ENCODE data around the gene SERPINA3. TPM values are rescaled to one million over a fixed set of nuclear protein-coding genes. Genes with fewer than 3 reads are reported as not detected.

SERPINA3 gene
- total and polyA plus RNA-seq, 10 of the 15 experiments (the other 5 are each of a cell fraction or from before 2014, with no cell fraction given), result 2.2 TPM; not detected in 9

GRCh38 chr14:94640721-94641631 lies 28.8 kb downstream of the SERPINA3 start:
- no TSS peak for BruUV-seq (replicated peaks)
- WGBS (ENCODE audit: insufficient coverage, insufficient replicate concordance, low lambda C conversion rate, missing lambda C conversion rate), result 30% methylated on average over 10 of the region's 10 CpGs
- H3K4me3 ChIP-seq, result no peak overlapping the region

DNA sequence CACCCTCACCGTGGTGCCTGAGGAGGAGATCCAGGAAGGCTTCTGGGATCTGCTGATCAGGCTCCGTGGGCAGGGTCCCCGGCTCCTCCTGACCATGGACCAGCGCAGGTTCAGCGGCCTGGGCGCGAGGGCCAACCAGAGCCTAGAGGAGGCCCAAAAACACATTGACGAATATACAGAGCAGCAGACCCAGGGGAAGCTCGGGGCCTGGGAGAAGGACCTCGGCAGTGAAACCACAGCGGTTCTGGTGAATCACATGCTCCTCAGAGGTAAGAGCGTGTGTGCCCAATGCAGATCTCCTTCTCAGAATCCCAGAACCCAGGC lies 29.4 kb downstream of the SERPINA3 start:
- H3K4me2 ChIP-seq (ENCODE audit: control insufficient read depth, insufficient read depth), result no peak overlapping the region
- no peaks in the 10 kb centered on the region for H3K79me2 ChIP-seq (ENCODE audit: control insufficient read depth, insufficient read depth, low read length)
- intact Hi-C loops (cut with micrococcal nuclease; ENCODE audit: unreplicated experiment) (no loop called here), in situ Hi-C loops (cut with MboI) (no loop called here)
- H4K20me1 ChIP-seq (ENCODE audit: control insufficient read depth, insufficient read depth), result no peaks in the 10 kb centered on the region
- FAIRE-seq (no peak), DNase-seq (ENCODE audit: low read depth, low spot score) (no peak), ATAC-seq (no peak)
- RAD21 ChIA-PET (ENCODE audit: unreplicated experiment), result no interaction called here
- H3K27ac ChIP-seq (ENCODE audit: control insufficient read depth, insufficient read depth), result no peak overlapping the region
- no peaks in the 10 kb centered on the region for H3K9me3 ChIP-seq (replicated peaks; ENCODE audit: control insufficient read depth, insufficient read depth, low read length)
- H3K36me3 ChIP-seq (ENCODE audit: control insufficient read depth in 2 of 2, insufficient read depth in 2 of 2, low read length in 1 of 2), result no peaks in the 10 kb centered on the region
- POLR2A ChIA-PET, result no interaction called here
- SMC1A ChIA-PET (ENCODE audit: uncharacterized antibody, unreplicated experiment), result no interaction called here
- H2AFZ ChIP-seq (ENCODE audit: control insufficient read depth, low read depth, low read length), result no peak overlapping the region
- H3K9ac ChIP-seq (ENCODE audit: control insufficient read depth, insufficient read depth, low read length), result no peak overlapping the region
- CTCF ChIA-PET, result no interaction called here
- 51% methylated on average over 9 of the region's 12 CpGs for WGBS (ENCODE audit: insufficient coverage, insufficient replicate concordance, low lambda C conversion rate, missing lambda C conversion rate)
- no peaks in the 10 kb centered on the region for H3K27me3 ChIP-seq (replicated peaks in 1 of 2; ENCODE audit: control insufficient read depth in 2 of 2, insufficient read depth in 2 of 2, low read length in 1 of 2)
- H3K4me3 ChIP-seq, result no peak overlapping the region
- no peaks in the 10 kb centered on the region for H3K4me1 ChIP-seq (ENCODE audit: control insufficient read depth, insufficient read depth, low read length)
- BruUV-seq (replicated peaks), result no TSS peak
- TF ChIP-seq MEF2B (IDR thresholded peaks at IDR 0.05; ENCODE audit: partially characterized antibody, poor library complexity, severe bottlenecking) (no peak), TARDBP (IDR thresholded peaks at IDR 0.05; ENCODE audit: borderline replicate concordance) (no peak), CEBPB (IDR thresholded peaks at IDR 0.05; ENCODE audit: borderline replicate concordance in 1 of 2, low read depth in 2 of 2, low read length in 2 of 2) (no peak), YBX1 (IDR thresholded peaks at IDR 0.05) (no peak), SIX5 (IDR thresholded peaks at IDR 0.05; ENCODE audit: low read depth, low read length, severe bottlenecking) (no peak), STAT1 (conservative IDR thresholded peaks at IDR 0.05) (no peak), PML (IDR thresholded peaks at IDR 0.05; ENCODE audit: low read length) (no peak), ZZZ3 (IDR thresholded peaks at IDR 0.05; ENCODE audit: control insufficient read depth, insufficient read length, low read depth) (no peak), CREB1 (IDR thresholded peaks at IDR 0.05; ENCODE audit: low read depth) (no peak), ETV6 (conservative IDR thresholded peaks at IDR 0.05 in 1 of 2, IDR thresholded peaks at IDR 0.05 in 1 of 2; ENCODE audit: borderline replicate concordance in 1 of 2, low read depth in 1 of 2) (no peak)
- TF ChIP-seq, protein P1, sequence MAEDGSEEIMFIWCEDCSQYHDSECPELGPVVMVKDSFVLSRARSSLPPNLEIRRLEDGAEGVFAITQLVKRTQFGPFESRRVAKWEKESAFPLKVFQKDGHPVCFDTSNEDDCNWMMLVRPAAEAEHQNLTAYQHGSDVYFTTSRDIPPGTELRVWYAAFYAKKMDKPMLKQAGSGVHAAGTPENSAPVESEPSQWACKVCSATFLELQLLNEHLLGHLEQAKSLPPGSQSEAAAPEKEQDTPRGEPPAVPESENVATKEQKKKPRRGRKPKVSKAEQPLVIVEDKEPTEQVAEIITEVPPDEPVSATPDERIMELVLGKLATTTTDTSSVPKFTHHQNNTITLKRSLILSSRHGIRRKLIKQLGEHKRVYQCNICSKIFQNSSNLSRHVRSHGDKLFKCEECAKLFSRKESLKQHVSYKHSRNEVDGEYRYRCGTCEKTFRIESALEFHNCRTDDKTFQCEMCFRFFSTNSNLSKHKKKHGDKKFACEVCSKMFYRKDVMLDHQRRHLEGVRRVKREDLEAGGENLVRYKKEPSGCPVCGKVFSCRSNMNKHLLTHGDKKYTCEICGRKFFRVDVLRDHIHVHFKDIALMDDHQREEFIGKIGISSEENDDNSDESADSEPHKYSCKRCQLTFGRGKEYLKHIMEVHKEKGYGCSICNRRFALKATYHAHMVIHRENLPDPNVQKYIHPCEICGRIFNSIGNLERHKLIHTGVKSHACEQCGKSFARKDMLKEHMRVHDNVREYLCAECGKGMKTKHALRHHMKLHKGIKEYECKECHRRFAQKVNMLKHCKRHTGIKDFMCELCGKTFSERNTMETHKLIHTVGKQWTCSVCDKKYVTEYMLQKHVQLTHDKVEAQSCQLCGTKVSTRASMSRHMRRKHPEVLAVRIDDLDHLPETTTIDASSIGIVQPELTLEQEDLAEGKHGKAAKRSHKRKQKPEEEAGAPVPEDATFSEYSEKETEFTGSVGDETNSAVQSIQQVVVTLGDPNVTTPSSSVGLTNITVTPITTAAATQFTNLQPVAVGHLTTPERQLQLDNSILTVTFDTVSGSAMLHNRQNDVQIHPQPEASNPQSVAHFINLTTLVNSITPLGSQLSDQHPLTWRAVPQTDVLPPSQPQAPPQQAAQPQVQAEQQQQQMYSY (CRISPR knock-in tag; IDR thresholded peaks at IDR 0.05), result no peak

More at GRCh38 chr14:94640721-94641631, 28.8 kb downstream of the SERPINA3 start:
- intact Hi-C loops (cut with micrococcal nuclease; ENCODE audit: unreplicated experiment) (no loop called here), in situ Hi-C loops (cut with MboI) (no loop called here)
- ChIA-PET RAD21 (ENCODE audit: unreplicated experiment) (no interaction called here), POLR2A (no interaction called here), CTCF (no interaction called here), SMC1A (ENCODE audit: uncharacterized antibody, unreplicated experiment) (no interaction called here)
- Histone ChIP-seq H2AFZ (ENCODE audit: control insufficient read depth, low read depth, low read length) (no peak overlapping the region), H3K27me3 (replicated peaks in 1 of 2; ENCODE audit: control insufficient read depth in 2 of 2, insufficient read depth in 2 of 2, low read length in 1 of 2) (no peaks in the 10 kb centered on the region), H3K4me2 (ENCODE audit: control insufficient read depth, insufficient read depth) (no peak overlapping the region), H3K9me3 (replicated peaks; ENCODE audit: control insufficient read depth, insufficient read depth, low read length) (no peaks in the 10 kb centered on the region), H3K27ac (ENCODE audit: control insufficient read depth, insufficient read depth) (no peak overlapping the region), H3K4me1 (ENCODE audit: control insufficient read depth, insufficient read depth, low read length) (no peaks in the 10 kb centered on the region), H3K36me3 (ENCODE audit: control insufficient read depth in 2 of 2, insufficient read depth in 2 of 2, low read length in 1 of 2) (no peaks in the 10 kb centered on the region), H3K9ac (ENCODE audit: control insufficient read depth, insufficient read depth, low read length) (no peak overlapping the region), H3K79me2 (ENCODE audit: control insufficient read depth, insufficient read depth, low read length) (no peaks in the 10 kb centered on the region), H4K20me1 (ENCODE audit: control insufficient read depth, insufficient read depth) (no peaks in the 10 kb centered on the region)
- ATAC-seq (no peak), DNase-seq (ENCODE audit: low read depth, low spot score) (no peak), FAIRE-seq (no peak)
- TF ChIP-seq BRCA1 (IDR thresholded peaks at IDR 0.05; ENCODE audit: low read depth, low read length) (no peak), TCF7 (IDR thresholded peaks at IDR 0.05; ENCODE audit: borderline replicate concordance) (no peak), POLR2AphosphoS5 (IDR thresholded peaks at IDR 0.05; ENCODE audit: low read length) (no peak), SMAD1 (IDR thresholded peaks at IDR 0.05; ENCODE audit: low read depth, partially characterized antibody) (no peak), ZSCAN29 (IDR thresholded peaks at IDR 0.05) (no peak), YY1 (IDR thresholded peaks at IDR 0.05; ENCODE audit: low read depth, low read length) (no peak), TARDBP (IDR thresholded peaks at IDR 0.05; ENCODE audit: borderline replicate concordance) (no peak)

Data from GM12878 (cell line).